Subcutaneous abdominal adipose tissue (tissue), 5 donors: ENCODE data around the gene SLIT3.

Experiments used
- H3K27ac ChIP-seq: one replicate; pipeline ENCODE4 v1.7.0; 2013; ENCODE audit warnings: low read depth, mild to moderate bottlenecking, inconsistent platforms, low read length, moderate library complexity
- H3K27me3 ChIP-seq, 5 donors: one replicate each; pipeline ENCODE4 v1.7.0; 2013; ENCODE audit warnings: low read length in 5 of 5, inconsistent platforms in 1 of 5; ENCODE audit not compliant: control insufficient read depth in 5 of 5, insufficient read depth in 4 of 5
- H3K36me3 ChIP-seq, 5 donors: one replicate each; pipeline ENCODE4 v1.7.0; 2013; ENCODE audit warnings: low read length in 5 of 5; ENCODE audit not compliant: control insufficient read depth in 5 of 5, insufficient read depth in 5 of 5
- H3K4me1 ChIP-seq, 5 donors: one replicate each; pipeline ENCODE4 v1.7.0; 2013; ENCODE audit warnings: low read length in 5 of 5, mild to moderate bottlenecking in 3 of 5, moderate library complexity in 1 of 5; ENCODE audit not compliant: control insufficient read depth in 5 of 5, insufficient read depth in 5 of 5
- H3K4me3 ChIP-seq, 5 donors: one replicate each; pipeline ENCODE4 v1.7.0; 2013; ENCODE audit warnings: low read length in 5 of 5, low read depth in 1 of 5
- H3K9ac ChIP-seq, 5 donors: one replicate each; pipeline ENCODE4 v1.7.0; 2013; ENCODE audit warnings: low read length in 5 of 5, mild to moderate bottlenecking in 4 of 5, moderate library complexity in 3 of 5
- H3K9me3 ChIP-seq, 5 donors: one replicate each; pipeline ENCODE4 v1.7.0; 2013; ENCODE audit warnings: low read length in 5 of 5; ENCODE audit not compliant: control insufficient read depth in 5 of 5
- donor health status: healthy.
- donor health status: healthy.
- donor health status: healthy.
- donor health status: healthy.
- donor health status: healthy.

The SLIT3 gene

GRCh38 chr5:168712280-168712924 is 588.5 kb downstream of the SLIT3 start:
- Histone ChIP-seq H3K27me3 (no peaks in the 10 kb centered on the region), H3K27ac (no peak overlapping the region), H3K9me3 (no peaks in the 10 kb centered on the region), H3K4me3 (no peak overlapping the region), H3K4me1 (peaks cover 0 to 11% (median 10%) of the 10 kb centered on the region in 5 donors), H3K9ac (no peak overlapping the region), H3K36me3 (peaks cover 0 to 20% (median 4%) of the 10 kb centered on the region in 5 donors)

DNA sequence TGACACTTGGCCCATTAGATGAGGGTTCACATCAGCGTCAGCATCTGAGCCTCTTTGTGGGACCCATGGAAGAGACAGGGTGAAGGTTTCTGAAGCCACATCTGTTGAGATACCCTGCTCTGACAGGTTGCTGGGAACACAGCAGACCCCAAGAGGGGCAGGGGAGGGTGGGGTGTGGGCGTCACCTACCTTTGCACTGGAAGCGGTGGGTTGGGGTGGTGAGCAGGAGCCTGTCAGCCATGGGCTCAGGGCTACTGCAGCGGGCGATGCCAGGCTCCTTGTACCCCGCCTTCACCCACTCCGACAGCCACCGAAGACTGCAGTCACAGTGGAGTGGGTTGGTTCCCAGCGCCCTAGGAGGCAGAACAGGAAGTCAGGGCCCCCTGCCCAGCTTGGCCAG is 590.2 kb downstream of the SLIT3 start:
- Histone ChIP-seq H3K9ac (no peak overlapping the region), H3K4me1 (peaks cover 0 to 11% (median 10%) of the 10 kb centered on the region in 5 donors), H3K9me3 (no peaks in the 10 kb centered on the region), H3K36me3 (peaks cover 0 to 20% (median 7%) of the 10 kb centered on the region in 5 donors), H3K4me3 (no peak overlapping the region), H3K27me3 (no peaks in the 10 kb centered on the region), H3K27ac (no peak overlapping the region)

DNA sequence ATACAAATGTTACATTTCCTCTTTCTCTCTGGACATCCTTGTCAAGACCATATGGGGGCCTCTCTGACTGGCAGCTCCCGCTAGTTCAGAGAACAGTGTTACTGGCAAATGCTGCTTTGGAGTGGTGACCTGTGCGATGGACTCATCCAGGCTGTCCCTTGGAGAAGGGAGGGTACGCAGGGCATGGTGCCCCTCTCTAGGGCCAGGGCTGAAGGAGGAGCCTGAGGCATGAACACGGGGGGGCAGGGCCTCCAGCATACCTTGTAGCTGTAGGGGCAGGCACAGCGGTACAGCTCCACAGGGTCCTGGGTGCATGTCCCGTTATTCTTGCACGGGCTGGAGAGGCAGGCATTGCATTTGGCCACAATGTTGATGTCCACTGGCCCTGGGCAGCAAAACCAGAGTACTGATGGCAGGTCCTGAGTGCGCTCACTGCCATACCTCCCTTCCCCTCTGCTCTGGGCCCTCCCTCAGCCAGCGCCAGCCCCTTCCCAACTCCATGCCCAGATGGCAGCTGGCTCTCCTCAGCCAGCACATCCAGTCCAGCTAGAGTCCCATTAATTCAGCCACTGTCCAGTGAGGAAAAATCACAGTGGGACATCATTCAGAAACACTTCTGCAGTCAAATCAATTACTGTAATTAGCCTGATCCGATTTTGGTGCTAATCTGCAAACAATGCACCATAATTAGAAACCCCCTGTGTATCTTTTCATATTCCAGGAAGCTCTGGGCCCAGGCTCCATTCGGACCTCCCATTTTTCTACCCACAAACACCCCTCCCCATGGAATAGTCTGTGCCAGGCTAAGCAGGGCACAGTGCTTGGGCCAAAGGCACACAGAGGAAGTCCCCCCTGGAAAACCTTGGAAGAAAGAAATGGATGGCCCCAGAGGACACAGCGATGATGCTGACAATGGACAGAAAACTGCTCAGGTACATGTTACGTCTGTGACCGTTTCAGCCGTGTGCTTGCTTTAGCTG is 592.9 kb downstream of the SLIT3 start:
- peaks cover 0 to 10% (median 7%) of the 10 kb centered on the region in 5 donors for H3K4me1 ChIP-seq
- H3K27ac ChIP-seq = no peak overlapping the region
- no peak overlapping the region for H3K9ac ChIP-seq
- H3K27me3 ChIP-seq = no peaks in the 10 kb centered on the region
- no peak overlapping the region for H3K4me3 ChIP-seq
- no peaks in the 10 kb centered on the region for H3K9me3 ChIP-seq
- peaks cover 0 to 20% (median 10%) of the 10 kb centered on the region in 5 donors for H3K36me3 ChIP-seq

DNA sequence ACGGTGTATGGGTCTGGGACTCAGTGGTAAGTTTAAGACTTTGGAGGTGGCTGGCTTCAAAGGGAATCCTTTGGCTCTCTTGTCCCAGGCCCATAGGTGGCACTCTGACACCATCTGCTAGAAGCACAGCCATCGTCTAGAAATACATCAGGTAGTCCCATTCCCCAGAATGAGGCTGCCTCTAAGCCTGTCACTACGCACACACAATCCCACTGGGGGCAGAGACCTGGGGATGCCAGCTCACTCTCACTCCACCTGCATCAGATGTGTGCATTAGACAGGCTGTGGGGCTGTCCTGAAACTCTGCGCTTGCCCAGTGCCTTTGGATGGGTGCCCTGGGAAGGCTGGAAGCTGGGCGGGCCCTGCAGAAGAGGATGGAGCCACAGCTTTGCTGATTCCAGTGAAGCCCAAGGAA is 594.3 kb downstream of the SLIT3 start:
- H3K27ac ChIP-seq = no peak overlapping the region
- H3K4me3 ChIP-seq = no peak overlapping the region
- no peaks in the 10 kb centered on the region for H3K4me1 ChIP-seq
- H3K9ac ChIP-seq = no peak overlapping the region
- H3K27me3 ChIP-seq = no peaks in the 10 kb centered on the region
- H3K36me3 ChIP-seq = peaks cover 0 to 18% (median 12%) of the 10 kb centered on the region in 5 donors
- H3K9me3 ChIP-seq = no peaks in the 10 kb centered on the region

DNA sequence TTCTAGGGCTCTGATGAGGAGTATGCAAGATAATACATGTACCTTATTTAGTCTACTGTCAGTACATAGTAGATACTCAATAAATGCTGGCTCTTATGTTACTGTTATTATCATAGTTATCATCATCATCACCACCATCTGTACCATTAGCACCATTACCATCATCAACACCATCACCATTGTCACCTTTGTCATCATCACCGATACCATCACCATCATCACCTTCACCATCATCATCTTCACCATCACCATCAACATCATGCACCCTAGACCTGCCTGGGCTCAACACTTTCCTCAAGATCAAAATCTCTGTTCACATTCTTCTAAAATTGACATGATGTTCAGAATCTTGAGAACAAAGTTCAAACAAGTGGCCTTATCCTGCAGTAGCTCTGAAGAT is 595.6 kb downstream of the SLIT3 start:
- peaks cover 0 to 23% (median 22%) of the 10 kb centered on the region in 5 donors for H3K36me3 ChIP-seq
- no peaks in the 10 kb centered on the region for H3K27me3 ChIP-seq
- H3K27ac ChIP-seq = no peak overlapping the region
- H3K9me3 ChIP-seq = no peaks in the 10 kb centered on the region
- no peak overlapping the region for H3K4me3 ChIP-seq
- H3K4me1 ChIP-seq = no peaks in the 10 kb centered on the region
- H3K9ac ChIP-seq = no peak overlapping the region

GRCh38 chr5:168702511-168702910 is 598.4 kb downstream of the SLIT3 start:
- H3K4me1 ChIP-seq = peaks cover 6 to 20% (median 9%) of the 10 kb centered on the region in 5 donors
- no peak overlapping the region for H3K27ac ChIP-seq
- H3K9ac ChIP-seq = no peak overlapping the region
- no peaks in the 10 kb centered on the region for H3K9me3 ChIP-seq
- H3K36me3 ChIP-seq = peaks cover 0 to 26% (median 19%) of the 10 kb centered on the region in 5 donors
- H3K27me3 ChIP-seq = no peaks in the 10 kb centered on the region
- H3K4me3 ChIP-seq = no peak overlapping the region

DNA sequence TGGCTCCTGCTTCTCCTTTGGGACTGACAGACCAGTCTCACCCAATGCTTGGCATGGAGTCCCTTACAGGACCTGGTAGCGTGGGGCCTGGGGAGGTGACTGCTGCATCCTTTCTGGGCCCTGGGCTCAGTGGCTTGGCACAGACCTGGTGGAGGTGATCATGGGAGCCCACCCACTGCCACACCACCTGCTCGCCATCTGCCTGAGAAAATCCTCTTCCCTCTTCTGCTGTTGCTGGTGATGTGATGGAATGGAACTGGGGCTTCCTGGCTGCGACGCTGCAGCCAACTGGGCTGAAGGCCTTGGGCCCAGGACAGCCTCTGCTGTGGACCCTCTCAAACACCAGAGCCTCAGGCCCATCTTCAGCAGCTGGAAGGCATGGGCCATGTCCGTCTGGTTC is 599.3 kb downstream of the SLIT3 start:
- no peaks in the 10 kb centered on the region for H3K9me3 ChIP-seq
- peaks cover 0 to 29% (median 15%) of the 10 kb centered on the region in 5 donors for H3K36me3 ChIP-seq
- no peak overlapping the region for H3K27ac ChIP-seq
- no peak overlapping the region for H3K4me3 ChIP-seq
- H3K4me1 ChIP-seq = peaks cover 6 to 24% (median 9%) of the 10 kb centered on the region in 5 donors
- H3K9ac ChIP-seq = no peak overlapping the region
- no peaks in the 10 kb centered on the region for H3K27me3 ChIP-seq

DNA sequence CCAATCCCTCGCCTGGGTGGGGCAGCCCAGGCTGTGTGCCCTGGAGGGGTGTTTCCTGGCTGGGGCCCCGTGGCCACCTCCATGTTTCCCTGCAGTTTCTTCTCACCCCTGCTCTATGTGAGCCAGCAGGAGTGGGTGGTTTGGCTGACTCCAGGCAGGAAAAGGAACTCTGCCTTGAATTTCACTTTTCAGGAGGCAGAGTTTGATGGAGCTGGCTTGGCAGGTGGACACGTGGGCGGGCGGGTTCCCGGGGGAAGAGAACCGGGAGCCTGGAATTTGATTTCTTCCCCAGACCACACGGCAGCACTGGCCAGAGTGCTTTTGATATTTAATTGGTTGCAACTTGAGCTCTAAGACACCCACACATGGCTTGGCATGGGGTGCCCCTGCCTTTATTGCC is 601.9 kb downstream of the SLIT3 start:
- Histone ChIP-seq H3K27ac (no peak overlapping the region), H3K9ac (no peak overlapping the region), H3K4me1 (peaks cover 6 to 24% (median 9%) of the 10 kb centered on the region in 5 donors), H3K4me3 (no peak overlapping the region), H3K27me3 (no peaks in the 10 kb centered on the region), H3K36me3 (peaks cover 0 to 38% (median 16%) of the 10 kb centered on the region in 5 donors), H3K9me3 (no peaks in the 10 kb centered on the region)

GRCh38 chr5:168697034-168697720 is 603.8 kb downstream of the SLIT3 start:
- H3K36me3 ChIP-seq = peaks cover 0 to 45% (median 25%) of the 10 kb centered on the region in 5 donors
- no peak overlapping the region for H3K9ac ChIP-seq

More at GRCh38 chr5:168697034-168697720, 603.8 kb downstream of the SLIT3 start:
- no peaks in the 10 kb centered on the region for H3K9me3 ChIP-seq
- H3K4me3 ChIP-seq = no peak overlapping the region
- peaks cover 6 to 24% (median 9%) of the 10 kb centered on the region in 5 donors for H3K4me1 ChIP-seq
- H3K27me3 ChIP-seq = no peaks in the 10 kb centered on the region
- no peak overlapping the region for H3K27ac ChIP-seq
